PC-3 (cell line): ENCODE measurements around the gene PLCL2. TPM values are rescaled to one million over a fixed set of nuclear protein-coding genes. Genes with fewer than 3 reads are reported as not detected.
A peak's percentile ranks its signal among the peaks of the same experiment; 100 is the strongest.

Experiments used
- ATAC-seq: fragments of 200-7000 bp; cut with Tn5 transposase; 2 replicates; pipeline ENCODE4 v1.9.1; 2020; ENCODE audit warnings: mild to moderate bottlenecking, moderate library complexity
- BruUV-seq: library from RNA; stranded (reverse); fragments of 400-500 nt; replicated peaks from 2 replicates; lab custom pipeline; 2021; lab: Mats Ljungman, UMichigan
- CTCF ChIA-PET: fragments of 300-600 bp; sonication (Branson Sonifier 250); formaldehyde crosslinking; loops from one replicate; lab custom pipeline; 2022; ENCODE audit warnings: antibody characterized with exemption; lab: Charles Lee
- POLR2A ChIA-PET: fragments of 300-600 bp; sonication (Branson Sonifier 250); formaldehyde crosslinking; loops from one replicate; lab custom pipeline; 2022; ENCODE audit warnings: antibody characterized with exemption; ENCODE audit not compliant: unreplicated experiment; lab: Charles Lee
- DNase-seq: peaks from one replicate; pipeline ENCODE4 v3.0.0-alpha.2; 2015
- H2AFZ ChIP-seq: fragments of 300-600 bp; sonication (generic); 2 replicates; pipeline ENCODE4 v1.6.0; 2016; ENCODE audit warnings: antibody characterized with exemption, low read length
- H3F3A ChIP-seq: fragments of 300-600 bp; sonication (generic); one replicate; pipeline ENCODE4 v1.6.0; 2017; ENCODE audit warnings: antibody characterized with exemption, low read length, control low read depth, mild to moderate bottlenecking; ENCODE audit not compliant: unreplicated experiment
- H3K27ac ChIP-seq: fragments of 300-600 bp; sonication (generic); 2 replicates; pipeline ENCODE4 v1.5.1; 2016; ENCODE audit warnings: mild to moderate bottlenecking, low read length
- H3K27me3 ChIP-seq: fragments of 300-600 bp; sonication (generic); 2 replicates; pipeline ENCODE4 v1.6.1; 2016; ENCODE audit warnings: low read length, mixed read lengths
- H3K36me3 ChIP-seq: fragments of 300-600 bp; sonication (generic); 2 replicates; pipeline ENCODE4 v1.6.1; 2016; ENCODE audit warnings: low read depth, mixed run types, low read length, mixed read lengths
- H3K4me1 ChIP-seq: fragments of 300-600 bp; sonication (generic); 2 replicates; pipeline ENCODE4 v1.5.1; 2016; ENCODE audit warnings: low read length; ENCODE audit not compliant: insufficient read depth
- H3K4me2 ChIP-seq: fragments of 300-600 bp; sonication (generic); 2 replicates; pipeline ENCODE4 v1.6.0; 2016; ENCODE audit warnings: low read length
- H3K4me3 ChIP-seq: fragments of 300-600 bp; sonication (generic); 2 replicates; pipeline ENCODE4 v1.5.1; 2016; ENCODE audit warnings: mild to moderate bottlenecking, low read length, mixed read lengths
- H3K79me2 ChIP-seq: fragments of 300-600 bp; sonication (generic); 2 replicates; pipeline ENCODE4 v1.6.1; 2017; ENCODE audit warnings: low read length, mixed read lengths
- H3K9ac ChIP-seq: fragments of 300-600 bp; sonication (generic); 2 replicates; pipeline ENCODE4 v1.6.0; 2016; ENCODE audit warnings: mild to moderate bottlenecking, low read length
- H3K9me2 ChIP-seq: fragments of 300-600 bp; sonication (generic); replicated peaks from 2 replicates; pipeline ENCODE4 v1.6.1; 2016; ENCODE audit warnings: mixed run types, low read length, mixed read lengths
- H3K9me3 ChIP-seq: fragments of 300-600 bp; sonication (generic); 2 replicates; pipeline ENCODE4 v1.6.1; 2016; ENCODE audit warnings: low read length, mixed read lengths
- H4K20me1 ChIP-seq: fragments of 300-600 bp; sonication (generic); 2 replicates; pipeline ENCODE4 v1.6.1; 2016; ENCODE audit warnings: low read length, mixed read lengths
- EZH2 ChIP-seq: fragments of 300-600 bp; sonication (generic); IDR thresholded peaks from one replicate; pipeline ENCODE4 v1.6.1; 2017; ENCODE audit warnings: antibody characterized with exemption, mild to moderate bottlenecking, low read length; ENCODE audit not compliant: unreplicated experiment
- EZH2phosphoT487 ChIP-seq: fragments of 300-600 bp; sonication (generic); IDR thresholded peaks from 2 replicates; pipeline ENCODE4 v1.6.1; 2018; ENCODE audit warnings: mild to moderate bottlenecking, antibody characterized with exemption, low read length, borderline replicate concordance
- intact Hi-C: fragments of 100-400 bp; cut with micrococcal nuclease; formaldehyde crosslinking; loops from 2 replicates; pipeline ENCODE4 v1.9.0; 2023
- total RNA-seq: library from RNA; depleted of rRNA; stranded (reverse); fragments of >200 nt; gene quantifications from 2 replicates; pipeline ENCODE4 v1.2.3, GENCODE V29; 2014
- TF ChIP-seq, protein P1 (sequence below): fragments of 300-600 bp; sonication (generic); conservative IDR thresholded peaks from 2 replicates; pipeline ENCODE4 v1.5.1; 2017; ENCODE audit warnings: antibody characterized with exemption, low read depth, mild to moderate bottlenecking, low read length

PLCL2 gene
- total RNA-seq, 1 experiment from 2014 or later, result 9.8 TPM

DNA sequence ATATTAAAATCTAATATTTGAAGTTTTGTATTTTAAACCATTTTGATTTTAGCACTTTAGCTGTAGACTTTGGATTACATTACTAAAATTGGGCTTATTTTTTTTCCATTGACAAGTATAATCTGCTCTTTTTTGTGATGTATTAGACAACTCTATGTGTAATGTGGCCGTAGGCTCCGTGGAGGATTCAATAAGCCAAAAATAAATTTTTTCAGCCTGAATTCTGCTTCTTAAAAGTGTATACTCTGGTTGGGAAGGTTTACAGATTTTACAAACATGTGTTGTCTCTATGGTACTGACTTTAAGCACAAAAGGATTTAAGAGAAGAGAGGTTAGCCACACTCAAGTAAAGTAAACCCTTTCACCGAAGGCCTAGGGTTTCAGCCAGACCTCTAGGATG lies 110.8 kb downstream of the PLCL2 start:
- H3K79me2 ChIP-seq, result peaks cover 6% of the 10 kb centered on the region; the same call in 1 of the 2 replicates
- H3K9ac ChIP-seq, result peak overlapping the region; percentile 33
- H3K36me3 ChIP-seq, result no peaks in the 10 kb centered on the region
- TF ChIP-seq, protein P1, sequence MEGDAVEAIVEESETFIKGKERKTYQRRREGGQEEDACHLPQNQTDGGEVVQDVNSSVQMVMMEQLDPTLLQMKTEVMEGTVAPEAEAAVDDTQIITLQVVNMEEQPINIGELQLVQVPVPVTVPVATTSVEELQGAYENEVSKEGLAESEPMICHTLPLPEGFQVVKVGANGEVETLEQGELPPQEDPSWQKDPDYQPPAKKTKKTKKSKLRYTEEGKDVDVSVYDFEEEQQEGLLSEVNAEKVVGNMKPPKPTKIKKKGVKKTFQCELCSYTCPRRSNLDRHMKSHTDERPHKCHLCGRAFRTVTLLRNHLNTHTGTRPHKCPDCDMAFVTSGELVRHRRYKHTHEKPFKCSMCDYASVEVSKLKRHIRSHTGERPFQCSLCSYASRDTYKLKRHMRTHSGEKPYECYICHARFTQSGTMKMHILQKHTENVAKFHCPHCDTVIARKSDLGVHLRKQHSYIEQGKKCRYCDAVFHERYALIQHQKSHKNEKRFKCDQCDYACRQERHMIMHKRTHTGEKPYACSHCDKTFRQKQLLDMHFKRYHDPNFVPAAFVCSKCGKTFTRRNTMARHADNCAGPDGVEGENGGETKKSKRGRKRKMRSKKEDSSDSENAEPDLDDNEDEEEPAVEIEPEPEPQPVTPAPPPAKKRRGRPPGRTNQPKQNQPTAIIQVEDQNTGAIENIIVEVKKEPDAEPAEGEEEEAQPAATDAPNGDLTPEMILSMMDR, result no peak
- TF ChIP-seq EZH2, result no peak
- TF ChIP-seq EZH2phosphoT487, result no peak
- peak overlapping the region; percentile 57; the same call in 1 of the 2 replicates for H3K4me2 ChIP-seq
- H2AFZ ChIP-seq, result no peak overlapping the region
- peak overlapping the region; percentile 71 for H3K27ac ChIP-seq
- H3K9me3 ChIP-seq, result no peaks in the 10 kb centered on the region
- peaks cover 36% of the 10 kb centered on the region for H3K4me1 ChIP-seq
- H4K20me1 ChIP-seq, result no peaks in the 10 kb centered on the region
- POLR2A ChIA-PET, result interaction anchor here (0.6 to 0.7 kb wide), 2 partner anchors 254 to 1428 kb away, joined by 3 read pairs; no protein-coding TSS in a partner anchor
- ATAC-seq (no peak), DNase-seq (no peak)
- BruUV-seq, result TSS peak; percentile 52
- H3K9me2 ChIP-seq, result 0 out of 2 replicates have a peak, but pooled peaks cover 2% of the 10 kb centered on the region
- CTCF ChIA-PET, result interaction anchor here (0.6 kb wide), 2 partner anchors 36 to 260 kb away, joined by 3 read pairs; no protein-coding TSS in a partner anchor
- intact Hi-C loops, result loop anchor here (1.0 kb wide), 4 partner anchors 44 to 238 kb away; no protein-coding TSS in a partner anchor
- no peaks in the 10 kb centered on the region for H3K27me3 ChIP-seq
- no peak overlapping the region for H3K4me3 ChIP-seq
- no peaks in the 10 kb centered on the region for H3F3A ChIP-seq

DNA sequence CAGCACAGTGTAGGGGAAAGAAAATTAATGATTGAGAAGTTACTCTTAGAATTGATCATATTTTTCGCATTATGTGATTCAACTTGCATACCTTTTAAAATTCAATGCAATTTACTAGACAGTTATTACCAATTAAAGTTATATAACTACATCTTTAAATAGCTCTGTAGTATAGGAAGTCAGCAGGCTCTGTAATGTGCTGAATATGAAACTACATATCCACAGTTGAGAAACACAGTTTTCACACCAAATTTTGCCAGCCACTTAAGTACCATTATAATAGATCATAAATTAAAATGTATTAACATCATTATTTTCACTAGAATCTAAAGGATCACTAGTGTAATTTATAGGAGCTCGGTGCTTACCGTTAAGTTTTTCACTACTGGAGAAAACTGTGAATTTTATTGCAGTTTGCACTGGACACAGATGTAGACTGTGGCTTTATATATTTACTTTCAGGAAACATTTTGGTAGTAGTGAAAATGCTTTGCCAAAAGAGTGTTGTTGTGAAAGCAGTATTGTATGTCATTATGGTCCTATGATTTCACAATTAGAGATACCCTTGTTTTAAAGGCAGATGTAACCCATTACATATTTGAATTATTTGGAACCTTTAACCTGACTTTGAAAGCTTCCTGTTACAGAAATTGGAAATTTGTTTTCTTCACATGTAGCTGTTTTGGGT lies 113.6 kb downstream of the PLCL2 start:
- 0 out of 2 replicates have a peak, but pooled peaks cover 9% of the 10 kb centered on the region for H3K9me3 ChIP-seq
- peaks cover 29% of the 10 kb centered on the region for H3K4me1 ChIP-seq
- CTCF ChIA-PET, result no interaction called here
- H3K27ac ChIP-seq, result no peak overlapping the region
- intact Hi-C loops, result no loop called here
- 0 out of 2 replicates have a peak, but pooled peaks cover 2% of the 10 kb centered on the region for H3K9me2 ChIP-seq
- H4K20me1 ChIP-seq, result no peaks in the 10 kb centered on the region
- H3K9ac ChIP-seq, result no peak overlapping the region
- no peak overlapping the region for H3K4me2 ChIP-seq
- no TSS peak for BruUV-seq
- H2AFZ ChIP-seq, result no peak overlapping the region
- no peaks in the 10 kb centered on the region for H3K36me3 ChIP-seq
- no peaks in the 10 kb centered on the region for H3F3A ChIP-seq
- POLR2A ChIA-PET, result interaction anchor here (0.6 kb wide), 1 partner anchor 131 kb away, joined by 3 read pairs; no protein-coding TSS in a partner anchor
- DNase-seq (no peak), ATAC-seq (no peak)
- no peaks in the 10 kb centered on the region for H3K27me3 ChIP-seq
- H3K79me2 ChIP-seq, result peaks cover 11% of the 10 kb centered on the region; the same call in 1 of the 2 replicates
- no peak for TF ChIP-seq EZH2phosphoT487
- TF ChIP-seq EZH2, result no peak
- TF ChIP-seq, protein P1, result no peak
- no peak overlapping the region for H3K4me3 ChIP-seq
